GM19193 (cell line): ENCODE measurements around the gene CRIP2.

ENCODE experiments used
- POLR2A ChIP-seq: IDR thresholded peaks from 4 replicates; pipeline ENCODE4 v1.6.1; 2011; ENCODE audit not compliant: insufficient read depth, insufficient read length; ENCODE audit errors: extremely low read depth

The CRIP2 gene, protein sequence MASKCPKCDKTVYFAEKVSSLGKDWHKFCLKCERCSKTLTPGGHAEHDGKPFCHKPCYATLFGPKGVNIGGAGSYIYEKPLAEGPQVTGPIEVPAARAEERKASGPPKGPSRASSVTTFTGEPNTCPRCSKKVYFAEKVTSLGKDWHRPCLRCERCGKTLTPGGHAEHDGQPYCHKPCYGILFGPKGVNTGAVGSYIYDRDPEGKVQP

GRCh38 chr14:105474483-105475268 lies at the start of gene CRIP2:
TSS of gene CRIP2 (plus strand) at chr14:105474821. CDS start at chr14:105474863, 42 bp downstream.
- TF ChIP-seq POLR2A, result no peak

- no peak for TF ChIP-seq POLR2A
These were observed 49.8 kb upstream of the CRIP2 start for GRCh38 chr14:105424861-105425260.

- TF ChIP-seq POLR2A, result no peak
These were observed 48.8 kb upstream of the CRIP2 start for GRCh38 chr14:105425823-105426247.

DNA sequence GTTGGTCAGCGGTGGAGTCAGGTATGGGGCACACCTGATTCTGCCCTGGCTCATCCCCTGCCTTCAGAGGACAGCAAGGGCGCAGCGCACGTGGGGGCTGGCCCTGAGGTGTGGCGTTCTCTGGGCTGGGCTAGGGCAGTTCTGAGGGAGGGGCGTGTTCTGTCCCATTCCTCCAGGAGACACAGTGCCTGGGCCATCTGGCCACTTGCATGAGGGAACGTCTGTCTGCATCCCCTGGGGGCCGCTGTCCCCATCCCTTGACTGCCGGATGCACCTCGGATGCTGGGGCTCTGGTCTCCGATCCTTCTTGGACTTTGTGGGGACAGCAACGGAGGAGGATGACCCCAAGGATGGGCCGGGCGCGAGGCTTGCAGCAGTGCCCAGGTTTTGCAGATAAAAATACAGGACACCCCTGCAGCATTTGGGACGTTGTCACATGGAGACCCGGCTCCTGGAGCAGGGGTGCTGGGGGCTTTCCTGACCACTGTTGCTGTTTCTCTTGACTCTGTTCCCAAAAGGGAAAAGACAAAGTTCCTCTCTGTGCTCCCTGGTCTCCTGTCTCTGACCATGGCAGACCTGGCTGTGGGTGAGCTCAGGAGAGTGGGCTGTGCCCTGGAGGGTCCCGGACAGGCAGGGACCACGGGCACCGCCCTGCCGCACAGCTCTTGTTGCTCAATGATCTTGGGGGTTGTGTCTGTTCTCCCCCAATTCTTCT lies 48.0 kb upstream of the CRIP2 start:
- no peak for TF ChIP-seq POLR2A

DNA sequence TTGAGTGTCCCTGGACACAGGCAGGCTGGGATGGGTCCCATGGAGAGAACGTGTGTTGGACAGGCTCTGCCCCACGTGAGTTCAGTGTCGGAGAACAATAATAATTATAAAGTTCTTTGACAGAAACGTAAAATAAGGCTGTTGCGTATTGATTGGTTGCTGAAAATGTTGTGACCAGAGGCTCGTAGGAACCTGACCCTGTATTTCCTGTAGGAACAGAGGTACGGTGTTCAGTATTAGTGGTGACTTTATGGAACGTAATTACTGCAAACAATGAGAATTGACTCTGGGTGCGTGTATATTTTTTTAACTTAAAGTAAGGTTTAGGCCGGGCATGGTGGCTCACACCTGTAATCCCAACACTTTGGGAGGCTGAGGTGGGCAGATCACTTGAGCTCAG lies 47.2 kb upstream of the CRIP2 start:
- no peak for TF ChIP-seq POLR2A

GRCh38 chr14:105427936-105428485 lies 46.6 kb upstream of the CRIP2 start:
- no peak for TF ChIP-seq POLR2A

GRCh38 chr14:105430042-105430441 lies 44.6 kb upstream of the CRIP2 start:
- no peak for TF ChIP-seq POLR2A

DNA sequence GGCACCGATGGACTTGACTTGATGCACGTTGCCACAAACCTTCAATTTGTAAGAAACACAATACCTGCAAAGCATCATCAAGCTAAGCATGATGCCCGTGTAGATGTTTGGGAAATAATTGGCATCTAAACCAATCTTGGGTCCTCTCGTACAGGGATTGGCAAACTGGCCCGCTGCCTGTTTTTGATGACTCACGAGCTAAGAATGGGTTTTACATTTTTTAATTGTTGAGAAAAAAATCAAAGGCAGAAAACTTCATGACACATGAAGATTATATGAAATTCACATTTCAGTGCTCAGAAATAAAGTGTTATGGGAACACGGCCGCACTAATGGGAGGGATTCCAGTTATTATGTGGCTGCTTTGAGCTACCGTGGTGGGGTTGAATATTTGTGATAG lies 44.1 kb upstream of the CRIP2 start:
- no peak for TF ChIP-seq POLR2A

DNA sequence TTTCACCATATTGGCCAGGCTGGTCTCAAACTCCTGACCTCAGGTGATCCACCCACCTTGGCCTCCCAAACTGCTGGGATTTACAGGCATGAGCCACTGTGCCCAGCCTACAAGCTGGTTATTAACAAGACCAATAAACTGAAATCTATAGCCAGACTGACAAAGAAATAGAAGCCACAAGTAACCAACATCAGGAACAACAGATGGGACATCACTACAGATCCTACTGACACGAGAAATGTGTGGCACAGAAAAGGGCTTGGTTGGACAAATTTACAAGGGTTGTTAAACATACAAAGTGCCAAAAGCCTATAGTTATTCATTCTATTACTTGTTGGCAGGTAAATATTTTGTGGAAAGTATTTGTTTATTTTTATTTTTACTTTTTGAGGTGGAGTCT lies 43.4 kb upstream of the CRIP2 start:
- no peak for TF ChIP-seq POLR2A

DNA sequence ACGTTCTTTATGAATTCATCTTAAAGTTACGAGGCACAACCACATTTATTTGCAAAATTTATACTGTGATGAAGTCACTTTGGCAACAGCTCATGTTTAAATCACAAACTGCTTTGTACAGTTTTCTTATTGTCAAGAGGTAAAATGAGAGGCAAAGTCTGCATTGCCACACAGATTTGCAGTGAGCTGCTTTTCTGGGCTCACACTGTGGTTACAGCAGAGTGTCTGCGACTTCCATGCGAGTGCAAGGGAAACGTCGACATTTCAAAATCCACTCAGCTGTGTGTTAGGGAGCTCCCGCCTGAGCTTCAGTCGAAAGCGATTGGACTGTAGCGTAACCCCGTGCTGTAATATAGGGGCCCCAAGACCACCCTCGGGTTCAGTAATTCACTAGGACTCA lies 42.0 kb upstream of the CRIP2 start:
- no peak for TF ChIP-seq POLR2A

DNA sequence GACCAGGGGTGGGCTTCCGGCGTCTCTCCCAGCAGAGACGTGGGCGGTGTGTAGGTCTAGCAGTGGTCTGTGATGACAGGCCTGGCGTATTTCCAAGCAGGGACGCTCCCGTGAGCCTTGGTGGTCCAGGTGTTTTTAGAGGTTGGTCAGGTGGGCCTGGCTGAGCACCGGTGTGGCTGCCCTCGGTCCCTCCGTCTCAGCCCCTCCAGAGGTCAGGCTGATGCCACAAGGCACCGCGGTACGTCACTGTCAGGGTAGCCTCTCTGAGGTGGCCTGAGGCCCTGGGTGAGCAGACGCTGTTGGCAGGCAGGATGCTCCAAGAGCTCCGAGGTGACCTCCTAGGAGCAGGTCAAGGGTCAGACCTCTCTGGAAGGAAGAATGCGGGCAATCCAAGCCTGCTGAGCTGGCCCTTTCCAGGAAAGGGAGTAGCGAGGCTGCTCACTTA lies 41.4 kb upstream of the CRIP2 start:
- TF ChIP-seq POLR2A, result no peak

GRCh38 chr14:105436402-105436801 lies 38.2 kb upstream of the CRIP2 start:
- TF ChIP-seq POLR2A, result no peak

DNA sequence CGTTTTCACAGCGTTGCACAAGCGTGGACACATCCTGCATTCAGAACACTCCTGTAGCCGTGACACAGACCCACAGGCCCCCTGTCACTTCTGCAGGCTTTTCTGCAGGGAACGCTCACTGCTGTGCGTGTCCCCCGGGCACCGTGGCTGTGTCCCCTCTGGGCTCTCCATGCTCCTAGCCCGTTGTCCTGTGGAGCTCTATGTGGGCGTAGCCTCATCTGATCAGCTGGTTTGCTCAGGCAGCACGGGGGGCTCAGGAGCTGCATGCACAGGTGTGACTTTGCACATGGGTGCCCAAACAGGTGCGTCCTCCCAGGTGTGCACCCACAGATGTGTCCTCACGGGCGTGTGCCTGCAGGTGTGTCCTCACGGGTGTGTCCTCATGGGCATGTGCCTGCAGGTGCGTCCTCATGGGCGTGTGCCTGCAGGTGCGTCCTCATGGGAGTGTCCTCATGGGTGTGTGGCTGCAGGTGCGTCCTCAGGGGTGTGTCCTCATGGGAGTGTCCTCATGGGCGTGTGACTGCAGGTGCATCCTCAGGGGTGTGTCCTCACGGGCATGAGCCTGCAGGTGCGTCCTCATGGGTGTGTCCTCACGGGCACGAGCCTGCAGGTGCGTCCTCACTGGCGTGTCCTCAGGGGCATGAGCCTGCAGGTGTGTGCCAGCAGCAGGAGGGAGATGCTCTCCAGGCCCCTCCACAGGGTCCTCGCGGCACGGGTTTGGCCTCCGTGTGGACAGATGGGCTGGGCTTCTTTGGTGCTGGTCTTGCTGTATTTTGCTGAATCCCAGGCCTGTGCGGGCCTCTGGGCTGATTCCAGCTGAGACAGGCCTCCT lies 37.5 kb upstream of the CRIP2 start:
- no peak for TF ChIP-seq POLR2A

GRCh38 chr14:105437723-105438500 lies 36.7 kb upstream of the CRIP2 start:
- no peak for TF ChIP-seq POLR2A

DNA sequence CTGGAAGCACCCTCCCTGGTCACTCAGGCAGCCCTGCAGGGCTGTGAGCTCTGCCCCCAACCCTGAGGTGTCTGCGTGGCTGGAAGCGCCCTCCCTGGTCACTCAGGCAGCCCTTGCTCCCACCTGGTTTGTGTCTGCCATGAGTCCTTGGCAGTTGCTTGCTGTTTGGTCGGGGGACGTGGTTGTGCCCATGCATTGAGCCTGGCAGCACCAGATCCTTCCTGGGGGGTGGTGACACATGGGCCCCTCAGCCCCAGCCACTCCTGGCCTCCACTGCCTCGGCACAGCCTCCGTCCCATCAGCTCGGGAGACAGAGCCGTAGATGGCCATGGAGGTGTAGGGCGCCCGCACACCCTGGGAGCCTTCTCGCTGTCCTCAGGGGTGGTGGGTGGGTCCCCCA lies 35.4 kb upstream of the CRIP2 start:
- no peak for TF ChIP-seq POLR2A
